HCEC 1CT (cell line): ENCODE measurements around the gene CABYR.
"Not testable (repeated sequence)": the region's sequence is repeated elsewhere in the genome, so short reads cannot be mapped to it uniquely, and the experiment has no call there.

Experiments used
- DNase-seq: peaks from one replicate; pipeline ENCODE4 v3.0.0-alpha.2; 2017

The CABYR gene

DNA sequence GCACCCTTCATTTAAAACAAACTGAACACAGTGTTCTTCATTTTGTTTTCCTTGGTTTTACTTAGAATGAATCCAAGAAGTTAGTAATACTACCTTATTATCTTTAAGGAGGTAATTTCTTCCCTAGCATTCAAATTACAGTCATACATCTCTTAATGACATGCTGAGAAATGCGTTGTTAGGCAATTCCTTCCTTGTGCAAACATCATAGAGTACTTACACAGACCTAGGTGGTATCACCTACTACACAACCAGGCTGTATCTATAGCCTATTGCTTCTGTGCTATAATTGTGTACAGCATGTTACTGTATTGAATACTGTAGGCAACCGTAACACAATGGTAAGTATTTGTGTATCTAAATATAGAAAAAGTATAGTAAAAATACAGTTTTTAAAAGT is 8.4 kb upstream of the CABYR start:
- no peak for DNase-seq

DNA sequence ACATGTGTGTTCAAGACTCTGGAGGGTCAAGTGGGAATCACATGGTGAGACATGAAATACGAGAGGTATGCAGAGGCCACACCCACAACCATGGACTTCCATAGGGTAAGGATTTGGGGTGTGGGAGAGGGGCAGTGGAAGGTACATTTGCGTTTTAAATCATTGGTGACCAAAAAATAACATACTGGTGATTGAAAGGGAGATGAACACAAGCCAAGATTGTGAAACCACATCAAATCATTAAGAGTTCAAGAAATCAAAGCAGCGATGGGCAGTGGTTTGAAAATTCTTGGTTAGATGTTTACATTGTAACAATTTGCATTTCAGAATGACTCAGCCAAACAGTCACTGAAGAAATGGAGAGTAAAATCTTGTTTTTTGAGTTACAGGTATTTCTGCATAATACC is 1.9 kb upstream of the CABYR start:
- DNase-seq, result peak; percentile 21

DNA sequence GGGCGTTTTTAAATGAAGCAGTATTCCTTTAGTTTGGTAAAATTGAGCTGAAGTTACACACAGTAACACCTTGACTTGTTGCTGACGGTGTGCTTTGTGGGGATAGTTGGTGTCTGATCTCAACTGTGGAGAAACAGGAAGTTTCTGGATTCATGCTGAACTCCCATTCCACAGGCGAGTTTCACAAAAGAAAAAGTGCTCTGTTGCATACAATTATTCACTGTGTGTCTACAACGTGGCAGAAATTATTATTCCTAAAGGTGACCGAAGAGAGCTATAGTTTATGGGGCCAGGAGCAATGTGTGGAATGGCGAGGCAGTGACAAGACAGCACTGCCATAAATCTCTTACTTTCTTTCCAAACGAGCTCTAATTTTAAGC is 463 bp upstream of the CABYR start:
- DNase-seq, result no peak

- no peak for DNase-seq
Measured at GRCh38 chr18:24140697-24141096, 1.8 kb downstream of the CABYR start.

GRCh38 chr18:24142376-24142775 is 3.5 kb downstream of the CABYR start:
- no peak for DNase-seq

DNA sequence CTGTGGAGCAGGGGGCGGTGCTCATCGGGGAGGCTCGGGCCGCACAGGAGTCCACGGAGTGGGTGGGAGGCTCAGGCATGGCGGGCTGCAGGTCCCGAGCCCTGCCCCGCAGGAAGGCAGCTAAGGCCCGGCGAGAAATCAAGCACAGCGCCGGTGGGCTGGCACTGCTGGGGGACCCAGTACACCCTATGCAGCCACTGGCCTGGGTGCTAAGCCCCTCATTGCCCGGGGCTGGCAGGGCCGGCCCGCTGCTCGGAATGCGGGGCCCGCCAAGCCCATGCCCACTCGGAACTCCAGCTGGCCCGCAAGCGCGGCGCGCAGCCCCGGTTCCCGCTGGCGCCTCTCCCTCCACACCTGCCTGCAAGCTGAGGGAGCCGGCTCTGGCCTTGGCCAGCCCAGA is 10.7 kb downstream of the CABYR start:
- DNase-seq, result not testable (repeated sequence)

DNA sequence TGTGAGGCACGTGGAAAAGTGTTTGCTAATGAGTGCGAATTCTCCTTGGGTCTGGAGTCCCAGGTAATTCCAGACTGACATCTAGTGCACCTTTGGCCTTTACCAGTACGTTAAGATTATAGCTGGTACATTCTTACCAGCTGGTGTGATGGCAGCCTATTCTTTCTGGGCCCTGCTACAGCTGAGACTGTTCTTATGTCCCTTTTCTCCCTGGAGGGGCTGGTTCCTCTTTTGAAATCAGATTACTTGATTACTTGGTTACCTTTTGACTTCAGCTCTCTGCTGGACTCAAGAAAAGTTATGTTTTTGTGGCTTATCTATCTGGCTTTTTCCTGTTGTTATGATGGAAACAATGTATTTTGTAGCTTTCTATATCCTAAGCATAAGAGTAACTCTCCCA is 14.5 kb downstream of the CABYR start:
- DNase-seq, result no peak

GRCh38 chr18:24157855-24158254 is 19.0 kb downstream of the CABYR start:
- no peak for DNase-seq

DNA sequence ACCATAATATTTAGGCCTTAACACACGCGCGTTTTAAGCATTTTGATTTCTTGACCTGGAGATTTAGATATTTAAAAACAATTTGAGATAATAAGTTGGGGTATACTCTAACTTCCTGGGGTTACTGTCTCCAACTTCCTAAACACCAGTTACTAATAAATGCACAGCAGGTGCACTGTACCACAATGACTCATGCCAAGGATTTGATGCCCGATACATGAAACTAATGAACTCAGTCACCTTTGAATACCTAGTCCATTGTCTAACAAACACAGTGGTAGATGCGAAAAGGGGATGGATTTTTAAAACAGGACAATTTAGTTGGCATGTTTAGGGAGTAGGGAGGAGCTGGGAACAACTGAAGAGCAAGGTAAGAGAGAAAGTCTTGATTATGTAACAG is 21.2 kb downstream of the CABYR start:
- DNase-seq, result no peak

DNA sequence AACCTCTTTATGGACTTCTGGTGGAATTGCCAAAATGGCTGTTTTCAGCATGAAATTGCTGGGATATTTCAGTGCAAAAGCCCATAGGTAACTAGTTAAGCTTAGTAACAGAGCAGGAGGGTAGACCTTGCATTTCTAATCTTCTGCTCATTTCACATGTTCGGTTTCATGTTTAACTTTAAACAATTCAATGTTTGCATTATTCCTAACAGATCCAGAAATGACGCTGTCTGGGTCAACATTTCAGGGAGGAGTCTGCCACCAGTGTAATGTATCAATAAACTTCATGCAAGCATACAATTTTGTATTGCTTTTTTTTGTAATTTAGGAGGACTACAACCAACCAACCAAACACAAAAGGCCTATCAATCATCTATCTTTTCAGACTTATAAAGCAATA is 22.4 kb downstream of the CABYR start:
- no peak for DNase-seq

GRCh38 chr18:24168496-24168895 is 29.6 kb downstream of the CABYR start:
- DNase-seq, result no peak

GRCh38 chr18:24170360-24170759 is 31.5 kb downstream of the CABYR start:
- no peak for DNase-seq

DNA sequence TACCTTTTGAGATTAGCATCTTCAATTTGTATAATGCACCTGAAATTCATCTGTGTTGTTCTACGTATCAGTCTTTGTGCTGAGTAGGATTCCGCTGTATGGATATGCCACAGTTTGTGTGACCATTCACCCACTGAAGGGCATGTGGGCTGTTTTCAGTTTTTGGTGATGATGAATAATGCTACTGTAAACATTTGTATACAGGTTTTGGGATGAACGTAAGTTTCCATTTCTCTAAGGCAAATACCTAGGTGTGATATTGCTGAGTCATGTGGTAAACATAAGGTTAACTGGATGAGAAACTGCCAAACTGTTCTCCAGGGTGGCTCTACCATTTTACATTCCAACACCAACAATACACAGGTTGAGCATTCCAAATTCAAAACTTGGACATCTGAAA is 35.1 kb downstream of the CABYR start:
- no peak for DNase-seq

DNA sequence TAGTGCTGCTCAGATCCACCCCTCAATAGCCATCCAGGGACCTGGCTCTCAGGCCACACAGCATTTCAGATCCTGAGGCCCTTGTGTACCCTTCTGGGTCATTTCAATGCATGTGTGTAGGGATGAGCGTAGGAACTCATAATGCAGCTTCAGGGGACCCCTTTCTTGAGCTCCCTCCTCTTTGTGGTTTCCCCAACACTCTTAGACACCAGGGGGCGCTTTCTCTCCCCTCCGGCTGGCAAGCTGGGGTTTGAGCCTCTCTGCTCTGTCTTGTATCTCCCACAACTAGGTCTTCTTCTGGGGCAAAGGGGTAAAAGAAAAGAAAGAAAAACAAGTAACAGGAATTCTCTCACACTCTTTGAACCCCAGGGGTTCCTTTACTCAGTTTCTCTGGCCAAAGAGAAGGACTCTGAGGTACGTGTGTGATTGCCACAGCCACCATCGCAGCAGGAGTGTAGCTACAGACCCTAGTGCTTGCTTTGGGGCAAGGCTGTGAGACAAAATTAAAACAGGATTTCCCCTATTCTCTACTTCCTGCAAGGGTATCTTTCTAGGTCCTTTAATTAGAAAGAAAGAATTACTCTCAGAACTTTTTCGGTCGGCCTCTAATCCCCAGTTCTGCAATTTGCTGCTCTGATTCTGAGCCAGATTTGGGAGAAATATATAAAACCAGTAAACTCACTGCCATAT is 38.0 kb downstream of the CABYR start:
- peak; percentile 44 for DNase-seq

- DNase-seq, result no peak
Measured at GRCh38 chr18:24177499-24178133, 38.8 kb downstream of the CABYR start.

DNA sequence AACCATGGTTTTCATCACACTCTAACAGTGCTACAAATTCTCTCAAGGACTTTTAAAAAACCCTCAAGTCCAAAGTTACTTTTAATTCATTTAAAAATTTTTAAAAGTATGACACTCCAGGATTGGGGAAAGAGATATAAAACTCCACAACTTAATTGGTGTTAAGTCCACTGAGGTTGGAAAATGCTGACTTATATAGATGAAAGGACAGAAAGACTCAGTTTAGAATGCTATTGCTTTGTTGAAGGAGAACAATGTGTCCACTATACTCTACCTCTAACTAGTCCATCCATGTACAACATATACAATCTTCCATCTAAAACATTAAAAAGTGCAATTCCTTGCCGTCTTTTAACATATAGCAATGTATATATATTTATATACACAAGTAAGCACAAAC is 41.2 kb downstream of the CABYR start:
- DNase-seq, result no peak

DNA sequence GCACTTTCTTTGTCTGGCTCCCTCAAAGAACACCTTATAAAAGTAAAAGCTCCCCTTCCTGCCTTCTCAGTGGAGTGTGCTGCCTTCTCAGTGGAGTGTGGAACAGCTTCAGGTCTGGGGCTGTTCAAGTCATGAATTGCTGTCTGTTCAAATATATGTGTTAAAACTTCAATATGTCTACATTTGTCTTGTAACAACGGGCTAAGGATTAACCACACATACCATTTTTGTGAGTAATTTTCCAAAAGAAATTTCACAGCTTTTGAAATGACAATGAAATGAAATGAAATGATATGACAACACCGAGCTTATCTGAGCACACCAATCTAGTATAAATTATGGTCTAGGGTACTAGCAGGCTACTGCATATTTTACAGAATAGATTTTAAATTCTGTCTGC is 42.9 kb downstream of the CABYR start:
- peak; percentile 33 for DNase-seq

DNA sequence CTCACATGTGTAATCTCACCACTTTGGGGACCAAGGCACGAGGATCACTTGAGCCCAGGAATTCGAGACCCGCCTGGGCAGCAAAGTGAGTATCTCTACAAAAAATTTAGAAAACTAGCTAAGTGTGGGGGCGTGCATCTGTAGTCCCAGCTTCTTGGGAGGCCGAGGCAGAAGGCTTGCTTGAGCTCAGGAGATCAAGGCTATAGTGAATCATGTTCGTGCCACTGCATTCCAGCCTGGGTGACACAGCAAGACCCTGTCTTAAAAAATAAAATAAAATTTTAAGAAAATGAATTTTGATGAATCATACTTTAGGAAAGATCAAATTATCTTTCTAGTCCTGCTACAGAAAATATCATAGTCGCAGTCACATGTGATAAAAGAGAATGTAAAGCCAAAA is 46.9 kb downstream of the CABYR start:
- DNase-seq, result peak; percentile 58

DNA sequence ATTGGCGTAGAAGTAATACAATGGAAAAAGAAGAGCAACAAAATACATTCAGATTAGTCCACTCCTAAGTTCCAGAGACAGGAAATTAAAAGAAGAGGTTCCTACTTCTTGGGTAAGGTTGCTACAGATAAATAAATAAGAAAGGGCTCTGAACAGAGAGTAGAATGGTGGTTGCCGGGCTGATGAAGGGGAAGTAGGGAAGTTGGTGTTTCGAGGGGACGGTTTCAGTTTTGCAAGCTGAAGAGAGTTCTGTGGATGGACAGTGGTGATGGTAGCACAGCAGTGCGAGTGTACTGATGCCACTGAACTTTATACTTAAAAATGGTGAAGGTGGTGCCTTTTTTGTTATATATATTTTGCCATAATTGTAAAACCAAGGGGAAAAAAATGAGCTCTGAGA is 48.2 kb downstream of the CABYR start:
- no peak for DNase-seq

DNA sequence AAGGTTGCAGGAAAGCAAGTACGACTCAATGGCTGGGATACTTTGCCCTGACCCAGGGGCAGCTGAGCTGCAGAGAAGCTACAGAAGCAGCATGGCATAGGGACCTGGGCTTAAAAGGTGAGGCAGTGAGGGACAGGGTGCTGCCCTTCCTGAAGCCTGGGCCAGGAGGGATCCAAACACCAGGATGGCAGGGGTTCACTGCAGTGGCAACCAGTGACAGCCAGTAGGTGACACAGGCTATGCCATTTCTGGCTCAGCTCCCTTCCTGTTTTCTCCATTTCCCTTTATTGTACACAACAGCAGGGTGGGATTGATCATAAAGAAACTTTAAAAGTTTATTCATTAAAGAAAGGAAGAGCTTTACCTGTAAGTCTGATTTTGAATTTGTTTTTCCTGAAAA is 48.8 kb downstream of the CABYR start:
- no peak for DNase-seq

- DNase-seq, result no peak
Measured at GRCh38 chr18:24188120-24188519, 49.3 kb downstream of the CABYR start.

DNA sequence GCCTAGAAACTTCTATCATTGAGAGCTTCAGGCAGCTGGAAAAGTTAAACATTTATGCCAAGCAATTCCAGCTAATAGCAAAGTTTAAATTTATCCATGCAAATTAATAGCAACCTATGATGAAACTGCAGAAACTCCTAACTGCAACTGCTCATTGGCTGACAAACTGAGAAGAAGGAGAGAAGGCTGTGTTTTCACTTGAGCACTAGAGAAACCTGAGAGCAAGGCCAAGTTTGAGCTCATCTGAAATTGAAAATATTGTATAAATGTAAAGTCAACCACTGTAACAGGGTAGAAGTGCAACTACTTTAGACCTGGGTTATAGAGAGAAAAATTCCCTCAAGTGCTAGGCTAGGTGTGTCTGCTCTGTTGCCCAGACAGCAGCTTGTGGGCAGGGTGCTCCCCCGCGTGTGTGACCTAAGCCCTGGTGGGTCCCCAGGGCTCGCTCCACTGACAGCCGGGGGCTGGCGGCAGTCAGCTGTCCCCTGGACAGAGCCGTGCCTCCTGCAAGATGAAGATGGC is 50.2 kb downstream of the CABYR start:
- DNase-seq, result no peak

GRCh38 chr18:24189664-24190346 is 50.9 kb downstream of the CABYR start:
- no peak for DNase-seq

DNA sequence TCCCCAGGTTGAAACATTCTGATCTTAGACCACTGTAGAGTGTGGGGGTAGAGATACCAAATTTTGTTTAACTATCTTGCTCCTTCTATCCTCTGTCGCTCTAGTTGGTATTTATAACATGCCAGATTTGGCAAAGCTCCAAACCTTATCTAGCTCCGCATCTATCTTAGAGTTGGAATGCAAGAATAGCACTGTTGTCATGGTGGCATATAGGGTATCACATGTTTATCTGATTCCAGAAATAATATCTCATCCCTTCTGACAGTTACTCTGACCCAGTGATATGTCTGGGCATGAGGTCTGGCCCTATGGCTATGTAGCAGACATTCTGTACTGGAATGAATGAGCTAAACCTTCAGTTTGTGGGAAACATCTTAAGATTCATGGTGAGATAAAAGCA is 51.7 kb downstream of the CABYR start:
- DNase-seq, result no peak
